ENCODE data around the gene SURF1. TPM values are rescaled to one million over a fixed set of nuclear protein-coding genes. Genes with fewer than 3 reads are reported as not detected.

SURF1 gene
- polyA plus RNA-seq, 3 donors, result 60.5 to 140 (median 98.4) TPM

DNA sequence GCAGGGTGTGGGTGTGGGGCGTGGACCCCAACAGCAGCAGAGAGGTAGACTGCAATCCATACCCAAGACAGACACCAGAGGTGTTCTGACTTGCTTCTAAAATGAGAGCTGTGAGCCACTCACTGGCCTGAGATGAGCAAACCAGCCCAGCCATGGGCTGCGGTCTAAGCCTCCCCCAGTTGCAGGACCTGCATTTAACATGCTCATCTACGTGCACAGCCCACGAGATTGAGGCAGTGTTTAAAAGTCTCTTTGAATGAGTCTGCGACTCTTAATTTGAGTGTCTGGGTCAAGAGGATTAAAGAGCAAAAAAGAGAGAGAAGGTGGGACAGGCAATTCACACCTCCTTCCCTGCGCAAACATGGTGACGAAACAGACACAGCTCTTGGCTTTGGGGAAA is 13.6 kb upstream of the SURF1 start:
- peak overlapping the region in 3 of 7 donors; percentile 44 to 72 (median 60) for H3K27ac Mint-ChIP-seq
- H3K4me3 Mint-ChIP-seq, result no peak overlapping the region
- Histone ChIP-seq H3K9ac (ENCODE audit: insufficient read depth, low read length, poor library complexity, severe bottlenecking) (no peak overlapping the region), H2AFZ (ENCODE audit: insufficient read depth, low read depth, low read length, poor library complexity, severe bottlenecking) (no peak overlapping the region), H3K9me3 (replicated peaks in 1 of 2; ENCODE audit: control insufficient read depth in 1 of 2, insufficient read depth in 1 of 2, low read length in 2 of 2) (no peaks in the 10 kb centered on the region), H3K4me2 (replicated peaks; ENCODE audit: extremely low read depth, low read length, poor library complexity, severe bottlenecking) (no peak overlapping the region), H4K20me1 (ENCODE audit: insufficient read depth, low read length) (peaks cover 99% of the 10 kb centered on the region), H3K4me1 (ENCODE audit: control insufficient read depth in 1 of 2, insufficient read depth in 2 of 2, low read length in 2 of 2) (peaks cover 12 to 37% of the 10 kb centered on the region in 2 donors), H3K27me3 (ENCODE audit: control insufficient read depth in 2 of 2, insufficient read depth in 2 of 2, low read length in 2 of 2) (no peaks in the 10 kb centered on the region), H3K36me3 (replicated peaks in 1 of 2; ENCODE audit: control insufficient read depth in 1 of 2, insufficient read depth in 2 of 2, low read length in 2 of 2) (peaks cover 62 to 76% of the 10 kb centered on the region in 2 donors), H3K4me3 (replicated peaks in 1 of 3; ENCODE audit: low read depth in 2 of 3, low read length in 3 of 3) (no peak overlapping the region), H3K79me2 (ENCODE audit: insufficient read depth, low read length) (peaks cover 100% of the 10 kb centered on the region), H3K27ac (ENCODE audit: low read depth in 1 of 2, low read length in 2 of 2) (peak overlapping the region in 1 of 2 donors; percentile 58)
- intact Hi-C loops (cut with micrococcal nuclease), result loop anchor here in 1 of 2 donors (10.0 kb wide), 1 partner anchor 335 kb away; the partner anchor contains the start of gene GTF3C5
- TF ChIP-seq CTCF (IDR thresholded peaks at IDR 0.05), result no peak
- H3K4me1 Mint-ChIP-seq, result peaks cover 52% of the 10 kb centered on the region
- no peak for DNase-seq
- H3K36me3 Mint-ChIP-seq, result peaks cover 56 to 77% of the 10 kb centered on the region in 2 donors
- WGBS (ENCODE audit: insufficient coverage), result 92% methylated on average over 2 of the region's 7 CpGs
- H3K27me3 Mint-ChIP-seq (ENCODE audit: low read depth in 3 of 3), result no peaks in the 10 kb centered on the region
- no peaks in the 10 kb centered on the region for H3K9me3 Mint-ChIP-seq

- Histone ChIP-seq H3K4me1 (ENCODE audit: control insufficient read depth in 1 of 2, insufficient read depth in 2 of 2, low read length in 2 of 2) (peaks cover 7 to 32% of the 10 kb centered on the region in 2 donors), H3K4me2 (replicated peaks; ENCODE audit: extremely low read depth, low read length, poor library complexity, severe bottlenecking) (no peak overlapping the region), H3K27me3 (ENCODE audit: control insufficient read depth in 2 of 2, insufficient read depth in 2 of 2, low read length in 2 of 2) (no peaks in the 10 kb centered on the region), H2AFZ (ENCODE audit: insufficient read depth, low read depth, low read length, poor library complexity, severe bottlenecking) (no peak overlapping the region), H3K4me3 (replicated peaks in 1 of 3; ENCODE audit: low read depth in 2 of 3, low read length in 3 of 3) (no peak overlapping the region), H4K20me1 (ENCODE audit: insufficient read depth, low read length) (peaks cover 99% of the 10 kb centered on the region), H3K9ac (ENCODE audit: insufficient read depth, low read length, poor library complexity, severe bottlenecking) (no peak overlapping the region), H3K27ac (ENCODE audit: low read depth in 1 of 2, low read length in 2 of 2) (peak overlapping the region in 1 of 2 donors; percentile 58), H3K79me2 (ENCODE audit: insufficient read depth, low read length) (peaks cover 98% of the 10 kb centered on the region), H3K9me3 (replicated peaks in 1 of 2; ENCODE audit: control insufficient read depth in 1 of 2, insufficient read depth in 1 of 2, low read length in 2 of 2) (no peaks in the 10 kb centered on the region), H3K36me3 (replicated peaks in 1 of 2; ENCODE audit: control insufficient read depth in 1 of 2, insufficient read depth in 2 of 2, low read length in 2 of 2) (peaks cover 64 to 81% of the 10 kb centered on the region in 2 donors)
- intact Hi-C loops (cut with micrococcal nuclease), result no loop called here
- Mint-ChIP-seq H3K27me3 (ENCODE audit: low read depth in 3 of 3) (no peaks in the 10 kb centered on the region), H3K4me3 (no peak overlapping the region), H3K9me3 (no peaks in the 10 kb centered on the region), H3K4me1 (peaks cover 47% of the 10 kb centered on the region), H3K27ac (peak overlapping the region in 6 of 7 donors; percentile 12 to 72 (median 38)), H3K36me3 (peaks cover 58 to 82% of the 10 kb centered on the region in 2 donors)
- no peak for DNase-seq
- WGBS (ENCODE audit: insufficient coverage), result 100% methylated on average over 1 of the region's 6 CpGs
- TF ChIP-seq CTCF (IDR thresholded peaks at IDR 0.05), result no peak
These were observed 13.1 kb upstream of the SURF1 start for GRCh38 chr9:133369422-133369821.

All from CD14-positive monocyte (primary cell).